Measurements from ENCODE around the gene HS3ST5.

GRCh38 chr6:114157848-114158247 is 185.0 kb downstream of the HS3ST5 start:
- TF ChIP-seq CTCF (IDR thresholded peaks at IDR 0.05) = no peak
- no peak for TF ChIP-seq POLR2A (IDR thresholded peaks at IDR 0.05)

All from esophagus squamous epithelium (tissue), 4 donors.